GM23338 (cell line): ENCODE data around the gene FMO3. TPM values are rescaled to one million over a fixed set of nuclear protein-coding genes. Genes with fewer than 3 reads are reported as not detected.

ENCODE experiments used
- EZH2phosphoT487 ChIP-seq: fragments of 200-600 bp; sonication (generic); IDR thresholded peaks from one replicate; pipeline ENCODE4 v1.8.1; 2018; ENCODE audit warnings: antibody characterized with exemption; ENCODE audit not compliant: unreplicated experiment
- JUNB ChIP-seq: IDR thresholded peaks from one replicate; pipeline ENCODE4 v1.6.1; 2016; ENCODE audit warnings: antibody characterized with exemption; ENCODE audit not compliant: unreplicated experiment
- POLR2AphosphoS5 ChIP-seq: IDR thresholded peaks from 2 replicates; pipeline ENCODE4 v1.6.1; 2016; ENCODE audit warnings: antibody characterized with exemption, low read depth
- ZNF114 ChIP-seq: fragments of 250-450 bp; sonication (Bioruptor Pico); IDR thresholded peaks from 2 replicates; pipeline ENCODE4 v1.5.0; 2020; ENCODE audit warnings: mild to moderate bottlenecking, moderate library complexity
- ZNF331 ChIP-seq: fragments of 250-450 bp; sonication (Bioruptor Pico); IDR thresholded peaks from 2 replicates; pipeline ENCODE4 v1.5.0; 2020; ENCODE audit warnings: low read depth, mild to moderate bottlenecking, moderate library complexity
- polyA plus RNA-seq: library from polyadenylated mRNA; unstranded; fragments of >200 nt; fragmentation: Nextera tagmentation; extraction: Ambion mirVana; gene quantifications from 2 replicates; pipeline ENCODE4 v1.2.1, GENCODE V29; 2016
- total RNA-seq: library from RNA; depleted of rRNA; stranded (reverse); fragments of >200 nt; shearing (Covaris generic); gene quantifications from 2 replicates; pipeline ENCODE4 v1.2.3, GENCODE V29; 2014
- TF ChIP-seq, protein P1 (sequence below): fragments of 250-450 bp; sonication (Bioruptor Pico); IDR thresholded peaks from 2 replicates; pipeline ENCODE4 v1.5.0; 2020; ENCODE audit warnings: mild to moderate bottlenecking, moderate library complexity
- TF ChIP-seq, protein P2 (sequence below): IDR thresholded peaks from 2 replicates; pipeline ENCODE4 v1.6.1; 2016; ENCODE audit warnings: antibody characterized with exemption
- TF ChIP-seq, protein P3 (sequence below): IDR thresholded peaks from one replicate; pipeline ENCODE4 v1.6.1; 2018; ENCODE audit warnings: antibody characterized with exemption; ENCODE audit not compliant: unreplicated experiment

Gene FMO3
- total and polyA plus RNA-seq, 2 experiments from 2014 or later, result 0.26 TPM; not detected in 1

DNA sequence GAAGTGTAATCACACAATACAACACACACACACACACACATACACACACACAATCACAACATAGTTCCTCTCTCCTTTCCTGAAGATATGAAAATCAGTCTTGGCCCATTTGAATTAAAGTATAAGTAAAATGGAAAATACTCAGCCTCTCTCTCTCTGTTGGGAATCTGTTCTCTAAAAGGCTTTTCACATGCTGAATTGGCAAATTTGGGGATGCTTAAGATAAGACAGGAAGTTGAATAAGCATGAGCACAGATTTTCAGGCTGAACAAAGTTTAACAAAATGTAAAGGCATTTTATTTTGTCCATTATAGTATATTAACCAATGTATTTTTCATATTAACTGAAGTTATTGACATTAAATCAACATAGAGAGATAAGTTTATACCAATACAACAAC lies 70.7 kb downstream of the FMO3 start (continued):
- TF ChIP-seq, protein P1, sequence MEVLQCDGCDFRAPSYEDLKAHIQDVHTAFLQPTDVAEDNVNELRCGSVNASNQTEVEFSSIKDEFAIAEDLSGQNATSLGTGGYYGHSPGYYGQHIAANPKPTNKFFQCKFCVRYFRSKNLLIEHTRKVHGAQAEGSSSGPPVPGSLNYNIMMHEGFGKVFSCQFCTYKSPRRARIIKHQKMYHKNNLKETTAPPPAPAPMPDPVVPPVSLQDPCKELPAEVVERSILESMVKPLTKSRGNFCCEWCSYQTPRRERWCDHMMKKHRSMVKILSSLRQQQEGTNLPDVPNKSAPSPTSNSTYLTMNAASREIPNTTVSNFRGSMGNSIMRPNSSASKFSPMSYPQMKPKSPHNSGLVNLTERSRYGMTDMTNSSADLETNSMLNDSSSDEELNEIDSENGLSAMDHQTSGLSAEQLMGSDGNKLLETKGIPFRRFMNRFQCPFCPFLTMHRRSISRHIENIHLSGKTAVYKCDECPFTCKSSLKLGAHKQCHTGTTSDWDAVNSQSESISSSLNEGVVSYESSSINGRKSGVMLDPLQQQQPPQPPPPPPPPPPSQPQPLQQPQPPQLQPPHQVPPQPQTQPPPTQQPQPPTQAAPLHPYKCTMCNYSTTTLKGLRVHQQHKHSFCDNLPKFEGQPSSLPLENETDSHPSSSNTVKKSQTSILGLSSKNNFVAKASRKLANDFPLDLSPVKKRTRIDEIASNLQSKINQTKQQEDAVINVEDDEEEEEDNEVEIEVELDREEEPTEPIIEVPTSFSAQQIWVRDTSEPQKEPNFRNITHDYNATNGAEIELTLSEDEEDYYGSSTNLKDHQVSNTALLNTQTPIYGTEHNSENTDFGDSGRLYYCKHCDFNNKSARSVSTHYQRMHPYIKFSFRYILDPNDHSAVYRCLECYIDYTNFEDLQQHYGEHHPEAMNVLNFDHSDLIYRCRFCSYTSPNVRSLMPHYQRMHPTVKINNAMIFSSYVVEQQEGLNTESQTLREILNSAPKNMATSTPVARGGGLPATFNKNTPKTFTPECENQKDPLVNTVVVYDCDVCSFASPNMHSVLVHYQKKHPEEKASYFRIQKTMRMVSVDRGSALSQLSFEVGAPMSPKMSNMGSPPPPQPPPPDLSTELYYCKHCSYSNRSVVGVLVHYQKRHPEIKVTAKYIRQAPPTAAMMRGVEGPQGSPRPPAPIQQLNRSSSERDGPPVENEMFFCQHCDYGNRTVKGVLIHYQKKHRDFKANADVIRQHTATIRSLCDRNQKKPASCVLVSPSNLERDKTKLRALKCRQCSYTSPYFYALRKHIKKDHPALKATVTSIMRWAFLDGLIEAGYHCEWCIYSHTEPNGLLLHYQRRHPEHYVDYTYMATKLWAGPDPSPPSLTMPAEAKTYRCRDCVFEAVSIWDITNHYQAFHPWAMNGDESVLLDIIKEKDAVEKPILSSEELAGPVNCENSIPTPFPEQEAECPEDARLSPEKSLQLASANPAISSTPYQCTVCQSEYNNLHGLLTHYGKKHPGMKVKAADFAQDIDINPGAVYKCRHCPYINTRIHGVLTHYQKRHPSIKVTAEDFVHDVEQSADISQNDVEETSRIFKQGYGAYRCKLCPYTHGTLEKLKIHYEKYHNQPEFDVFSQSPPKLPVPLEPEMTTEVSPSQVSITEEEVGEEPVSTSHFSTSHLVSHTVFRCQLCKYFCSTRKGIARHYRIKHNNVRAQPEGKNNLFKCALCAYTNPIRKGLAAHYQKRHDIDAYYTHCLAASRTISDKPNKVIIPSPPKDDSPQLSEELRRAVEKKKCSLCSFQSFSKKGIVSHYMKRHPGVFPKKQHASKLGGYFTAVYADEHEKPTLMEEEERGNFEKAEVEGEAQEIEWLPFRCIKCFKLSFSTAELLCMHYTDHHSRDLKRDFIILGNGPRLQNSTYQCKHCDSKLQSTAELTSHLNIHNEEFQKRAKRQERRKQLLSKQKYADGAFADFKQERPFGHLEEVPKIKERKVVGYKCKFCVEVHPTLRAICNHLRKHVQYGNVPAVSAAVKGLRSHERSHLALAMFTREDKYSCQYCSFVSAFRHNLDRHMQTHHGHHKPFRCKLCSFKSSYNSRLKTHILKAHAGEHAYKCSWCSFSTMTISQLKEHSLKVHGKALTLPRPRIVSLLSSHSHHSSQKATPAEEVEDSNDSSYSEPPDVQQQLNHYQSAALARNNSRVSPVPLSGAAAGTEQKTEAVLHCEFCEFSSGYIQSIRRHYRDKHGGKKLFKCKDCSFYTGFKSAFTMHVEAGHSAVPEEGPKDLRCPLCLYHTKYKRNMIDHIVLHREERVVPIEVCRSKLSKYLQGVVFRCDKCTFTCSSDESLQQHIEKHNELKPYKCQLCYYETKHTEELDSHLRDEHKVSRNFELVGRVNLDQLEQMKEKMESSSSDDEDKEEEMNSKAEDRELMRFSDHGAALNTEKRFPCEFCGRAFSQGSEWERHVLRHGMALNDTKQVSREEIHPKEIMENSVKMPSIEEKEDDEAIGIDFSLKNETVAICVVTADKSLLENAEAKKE (CRISPR knock-in tag), result no peak
- TF ChIP-seq ZNF114 (CRISPR knock-in tag) (no peak), EZH2phosphoT487 (no peak), ZNF331 (CRISPR knock-in tag) (no peak), POLR2AphosphoS5 (no peak), JUNB (no peak)
- TF ChIP-seq, protein P2, sequence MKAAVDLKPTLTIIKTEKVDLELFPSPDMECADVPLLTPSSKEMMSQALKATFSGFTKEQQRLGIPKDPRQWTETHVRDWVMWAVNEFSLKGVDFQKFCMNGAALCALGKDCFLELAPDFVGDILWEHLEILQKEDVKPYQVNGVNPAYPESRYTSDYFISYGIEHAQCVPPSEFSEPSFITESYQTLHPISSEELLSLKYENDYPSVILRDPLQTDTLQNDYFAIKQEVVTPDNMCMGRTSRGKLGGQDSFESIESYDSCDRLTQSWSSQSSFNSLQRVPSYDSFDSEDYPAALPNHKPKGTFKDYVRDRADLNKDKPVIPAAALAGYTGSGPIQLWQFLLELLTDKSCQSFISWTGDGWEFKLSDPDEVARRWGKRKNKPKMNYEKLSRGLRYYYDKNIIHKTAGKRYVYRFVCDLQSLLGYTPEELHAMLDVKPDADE, result no peak
- TF ChIP-seq, protein P3, sequence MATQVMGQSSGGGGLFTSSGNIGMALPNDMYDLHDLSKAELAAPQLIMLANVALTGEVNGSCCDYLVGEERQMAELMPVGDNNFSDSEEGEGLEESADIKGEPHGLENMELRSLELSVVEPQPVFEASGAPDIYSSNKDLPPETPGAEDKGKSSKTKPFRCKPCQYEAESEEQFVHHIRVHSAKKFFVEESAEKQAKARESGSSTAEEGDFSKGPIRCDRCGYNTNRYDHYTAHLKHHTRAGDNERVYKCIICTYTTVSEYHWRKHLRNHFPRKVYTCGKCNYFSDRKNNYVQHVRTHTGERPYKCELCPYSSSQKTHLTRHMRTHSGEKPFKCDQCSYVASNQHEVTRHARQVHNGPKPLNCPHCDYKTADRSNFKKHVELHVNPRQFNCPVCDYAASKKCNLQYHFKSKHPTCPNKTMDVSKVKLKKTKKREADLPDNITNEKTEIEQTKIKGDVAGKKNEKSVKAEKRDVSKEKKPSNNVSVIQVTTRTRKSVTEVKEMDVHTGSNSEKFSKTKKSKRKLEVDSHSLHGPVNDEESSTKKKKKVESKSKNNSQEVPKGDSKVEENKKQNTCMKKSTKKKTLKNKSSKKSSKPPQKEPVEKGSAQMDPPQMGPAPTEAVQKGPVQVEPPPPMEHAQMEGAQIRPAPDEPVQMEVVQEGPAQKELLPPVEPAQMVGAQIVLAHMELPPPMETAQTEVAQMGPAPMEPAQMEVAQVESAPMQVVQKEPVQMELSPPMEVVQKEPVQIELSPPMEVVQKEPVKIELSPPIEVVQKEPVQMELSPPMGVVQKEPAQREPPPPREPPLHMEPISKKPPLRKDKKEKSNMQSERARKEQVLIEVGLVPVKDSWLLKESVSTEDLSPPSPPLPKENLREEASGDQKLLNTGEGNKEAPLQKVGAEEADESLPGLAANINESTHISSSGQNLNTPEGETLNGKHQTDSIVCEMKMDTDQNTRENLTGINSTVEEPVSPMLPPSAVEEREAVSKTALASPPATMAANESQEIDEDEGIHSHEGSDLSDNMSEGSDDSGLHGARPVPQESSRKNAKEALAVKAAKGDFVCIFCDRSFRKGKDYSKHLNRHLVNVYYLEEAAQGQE, result no peak
